Prostate gland (tissue), 2 donors: ENCODE data around the gene NPC1. TPM values are rescaled to one million over a fixed set of nuclear protein-coding genes. Genes with fewer than 3 reads are reported as not detected.

Experiments
- DNase-seq: peaks from one replicate; pipeline ENCODE4 v3.0.0-alpha.2; 2019; ENCODE audit warnings: low spot score
- H3K27ac ChIP-seq, 2 donors: fragments of 200-600 bp; sonication (generic); 2 replicates each; pipeline ENCODE4 v1.5.1; 2017 to 2019
- H3K27me3 ChIP-seq: fragments of 200-600 bp; sonication (generic); replicated peaks from 2 replicates; pipeline ENCODE4 v1.5.1; 2019; ENCODE audit not compliant: insufficient read depth
- H3K36me3 ChIP-seq, 2 donors: fragments of 200-600 bp; sonication (generic); 1 replicate in 1 of 2; 2 replicates in 1 of 2; pipeline versions ENCODE4 v1.5.1 to v1.8.1; 2017 to 2019
- H3K4me1 ChIP-seq: fragments of 200-600 bp; sonication (generic); replicated peaks from 2 replicates; pipeline ENCODE4 v1.5.1; 2019
- H3K4me3 ChIP-seq, 2 donors: fragments of 200-600 bp; sonication (generic); 2 replicates each; pipeline ENCODE4 v1.5.1; 2017 to 2019
- H3K9me3 ChIP-seq: fragments of 200-600 bp; sonication (generic); 2 replicates; pipeline ENCODE4 v1.5.1; 2017
- POLR2A ChIP-seq: fragments of 450-650 bp; IDR thresholded peaks from one replicate; pipeline ENCODE4 v1.6.1; 2016; ENCODE audit warnings: antibody characterized with exemption, mild to moderate bottlenecking
- POLR2AphosphoS5 ChIP-seq: sonication (generic); formaldehyde crosslinking; IDR thresholded peaks from one replicate; pipeline ENCODE4 v1.6.1; 2017; ENCODE audit warnings: antibody characterized with exemption
- WGBS: methylation state at CpG from one replicate; pipeline ENCODE4 v1.1.5; 2018; 5-methylcytosine and 5-hydroxymethylcytosine counted together
- intact Hi-C: fragments of 100-400 bp; cut with DNase I; formaldehyde crosslinking; loops from one replicate; pipeline ENCODE4 v1.14.2; 2022
- total RNA-seq, 2 donors: library from RNA; depleted of rRNA; stranded (reverse); fragments of >200 nt; gene quantifications; one replicate each; pipeline ENCODE4 v1.1.0, GENCODE V29; 2016
- TF ChIP-seq, protein P1 (sequence below), 4 experiments: fragments of 200-600 bp in 2 of 4; fragments of 450-650 bp in 2 of 4; sonication (generic) in 2 of 4; IDR thresholded peaks; 1 replicate in 3 of 4; 2 replicates in 1 of 4; pipeline ENCODE4 v1.5.1; 2016 to 2019; ENCODE audit warnings: antibody characterized with exemption in 4 of 4, mild to moderate bottlenecking in 2 of 4, moderate library complexity in 2 of 4

Gene NPC1
- total RNA-seq, 2 donors from 2014 or later, result 32.0 to 63.5 TPM

DNA sequence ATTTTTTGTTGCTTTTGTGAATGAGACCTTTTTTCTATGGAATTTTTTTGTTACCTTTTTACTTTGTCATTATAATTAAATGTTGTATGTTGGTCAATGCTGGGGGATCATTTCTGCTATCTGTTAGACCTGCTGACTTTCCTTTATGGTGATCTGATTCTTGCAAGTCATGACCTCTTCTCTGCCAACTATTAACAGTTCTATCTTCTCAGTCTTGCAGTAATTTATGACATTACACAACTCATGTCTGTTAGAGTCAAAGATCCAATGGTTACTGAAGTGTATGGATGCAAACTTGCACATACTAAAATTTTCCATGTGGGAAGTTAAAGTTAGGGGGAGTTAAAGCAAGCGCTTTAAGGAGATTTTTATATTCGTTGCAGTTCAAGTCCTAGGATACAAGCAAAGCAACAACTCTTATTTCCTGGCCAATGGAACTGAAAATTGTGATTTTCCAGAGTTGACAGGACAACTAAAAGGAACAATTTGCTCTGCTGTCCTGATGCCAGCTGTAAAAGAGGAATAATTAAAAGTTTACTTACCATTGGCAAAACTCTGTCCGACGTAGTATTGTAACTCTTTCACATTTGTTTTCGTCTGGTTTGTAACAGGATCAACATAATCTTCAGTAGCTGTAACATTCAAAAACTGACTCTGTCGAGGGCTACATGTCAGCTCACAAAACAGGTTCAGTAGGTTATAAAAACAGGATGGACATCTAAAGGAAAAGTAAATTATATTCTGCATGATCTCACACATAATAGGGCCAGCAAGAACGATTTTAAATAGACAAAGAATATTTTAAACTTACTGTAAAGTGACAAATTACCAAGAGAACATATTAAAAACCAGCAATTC, 17.8 kb downstream of the NPC1 start:
- TF ChIP-seq, protein P1, sequence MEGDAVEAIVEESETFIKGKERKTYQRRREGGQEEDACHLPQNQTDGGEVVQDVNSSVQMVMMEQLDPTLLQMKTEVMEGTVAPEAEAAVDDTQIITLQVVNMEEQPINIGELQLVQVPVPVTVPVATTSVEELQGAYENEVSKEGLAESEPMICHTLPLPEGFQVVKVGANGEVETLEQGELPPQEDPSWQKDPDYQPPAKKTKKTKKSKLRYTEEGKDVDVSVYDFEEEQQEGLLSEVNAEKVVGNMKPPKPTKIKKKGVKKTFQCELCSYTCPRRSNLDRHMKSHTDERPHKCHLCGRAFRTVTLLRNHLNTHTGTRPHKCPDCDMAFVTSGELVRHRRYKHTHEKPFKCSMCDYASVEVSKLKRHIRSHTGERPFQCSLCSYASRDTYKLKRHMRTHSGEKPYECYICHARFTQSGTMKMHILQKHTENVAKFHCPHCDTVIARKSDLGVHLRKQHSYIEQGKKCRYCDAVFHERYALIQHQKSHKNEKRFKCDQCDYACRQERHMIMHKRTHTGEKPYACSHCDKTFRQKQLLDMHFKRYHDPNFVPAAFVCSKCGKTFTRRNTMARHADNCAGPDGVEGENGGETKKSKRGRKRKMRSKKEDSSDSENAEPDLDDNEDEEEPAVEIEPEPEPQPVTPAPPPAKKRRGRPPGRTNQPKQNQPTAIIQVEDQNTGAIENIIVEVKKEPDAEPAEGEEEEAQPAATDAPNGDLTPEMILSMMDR (IDR thresholded peaks at IDR 0.05), result no peak
- TF ChIP-seq POLR2AphosphoS5, result peak; percentile 67
- 34% methylated on average over 7 of the region's 7 CpGs for WGBS
- Histone ChIP-seq H3K9me3 (no peaks in the 10 kb centered on the region), H3K4me1 (no peaks in the 10 kb centered on the region), H3K27ac (peak overlapping the region; percentile 38 to 65), H3K36me3 (no peaks in the 10 kb centered on the region), H3K4me3 (peak overlapping the region in 1 of 2 donors; percentile 2), H3K27me3 (no peaks in the 10 kb centered on the region)
- DNase-seq, result no peak
- intact Hi-C loops, result no loop called here

DNA sequence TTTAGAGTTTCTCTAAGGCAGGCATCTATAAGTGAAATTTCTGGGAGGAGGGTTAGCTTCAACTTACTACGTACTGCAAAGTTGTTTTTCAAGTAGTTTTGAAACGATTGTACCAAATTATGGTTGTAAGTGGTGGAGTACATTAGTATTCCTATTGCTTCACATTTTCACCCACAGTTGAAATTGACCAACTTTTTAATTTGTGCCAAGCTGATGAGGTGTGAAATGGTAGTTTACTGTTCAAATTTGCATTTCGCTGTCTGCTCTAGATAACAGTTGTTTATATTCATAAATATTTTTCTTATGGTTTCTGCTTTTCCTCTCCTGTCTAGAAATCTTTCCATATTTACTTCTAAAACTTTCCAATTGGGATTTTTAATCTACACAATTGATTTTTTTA, 18.6 kb downstream of the NPC1 start:
- Histone ChIP-seq H3K27me3 (no peaks in the 10 kb centered on the region), H3K4me1 (no peaks in the 10 kb centered on the region), H3K36me3 (no peaks in the 10 kb centered on the region), H3K4me3 (no peak overlapping the region), H3K27ac (no peak overlapping the region), H3K9me3 (no peaks in the 10 kb centered on the region)
- 91% methylated on average over 3 of the region's 3 CpGs for WGBS
- DNase-seq, result no peak
- no peak for TF ChIP-seq POLR2A
- TF ChIP-seq POLR2AphosphoS5, result no peak
- TF ChIP-seq, protein P1 (IDR thresholded peaks at IDR 0.05), result no peak
- intact Hi-C loops, result no loop called here

DNA sequence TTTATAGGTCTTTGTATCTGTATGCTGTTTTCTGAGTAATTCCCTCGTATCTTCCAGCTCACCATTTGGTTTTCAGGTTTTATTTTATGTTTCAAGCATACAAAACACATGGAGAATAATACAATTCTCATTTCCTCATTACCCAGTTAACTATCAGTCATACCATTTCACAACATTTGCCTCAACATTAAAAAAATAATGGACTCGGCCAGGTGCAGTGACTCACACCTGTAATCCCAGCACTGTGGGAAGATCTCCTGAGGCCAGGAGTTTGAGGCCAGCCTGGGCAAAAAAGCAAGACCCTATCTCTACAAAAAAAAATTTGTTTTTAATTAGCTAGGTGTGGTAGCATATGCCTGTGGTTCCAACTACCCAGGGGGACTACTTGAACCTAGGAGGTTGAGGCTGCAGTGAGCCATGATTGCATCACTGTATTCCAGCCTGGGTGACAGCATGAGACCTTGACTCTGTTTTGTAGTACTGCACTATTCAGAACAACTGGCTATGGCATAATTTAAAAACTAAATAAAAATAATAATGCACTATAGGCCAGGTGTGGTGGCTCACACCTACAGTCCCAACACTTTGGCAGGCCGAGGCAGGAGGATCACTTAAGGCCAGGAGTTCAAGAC, 20.3 kb downstream of the NPC1 start:
- H3K4me3 ChIP-seq, result no peak overlapping the region
- no peaks in the 10 kb centered on the region for H3K4me1 ChIP-seq
- H3K27me3 ChIP-seq, result no peaks in the 10 kb centered on the region
- WGBS, result 77% methylated on average over 3 of the region's 3 CpGs
- no peaks in the 10 kb centered on the region for H3K9me3 ChIP-seq
- TF ChIP-seq POLR2A (no peak), POLR2AphosphoS5 (no peak)
- TF ChIP-seq, protein P1 (IDR thresholded peaks at IDR 0.05), result no peak
- peaks cover 0 to 2% of the 10 kb centered on the region in 2 donors for H3K36me3 ChIP-seq
- intact Hi-C loops, result no loop called here
- no peak for DNase-seq
- no peak overlapping the region for H3K27ac ChIP-seq

DNA sequence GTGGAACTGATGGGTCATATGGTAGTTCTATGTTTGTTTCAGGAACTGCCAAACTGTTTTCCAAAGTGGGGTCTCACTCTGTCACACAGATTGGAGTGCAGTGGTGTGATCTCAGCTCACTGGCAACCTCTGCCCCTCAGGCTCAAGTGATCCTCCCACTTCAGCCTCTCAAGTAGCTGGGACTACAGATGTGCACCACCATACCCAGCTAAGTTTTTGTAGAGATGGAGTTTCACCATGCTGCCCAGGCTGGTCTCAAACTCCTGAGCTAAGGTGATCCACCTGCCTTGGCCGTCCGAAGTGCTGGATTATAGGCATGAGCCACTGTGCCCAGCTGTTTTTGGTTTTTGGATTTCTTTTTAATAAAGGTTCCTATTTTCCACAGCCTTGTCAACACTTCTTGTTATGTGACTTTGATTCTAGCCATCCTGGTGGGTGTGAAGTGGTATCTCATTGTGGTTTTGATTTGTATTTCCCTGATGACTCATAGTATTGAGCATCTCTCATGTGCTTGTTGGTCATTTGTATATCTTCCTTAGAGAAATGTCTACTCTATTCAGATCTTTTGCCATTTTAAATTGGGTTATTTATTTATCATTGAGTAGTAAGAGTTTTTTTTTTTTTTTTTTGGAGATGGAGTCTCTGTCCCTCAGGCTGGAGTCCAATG, 22.8 kb downstream of the NPC1 start:
- Histone ChIP-seq H3K4me1 (no peaks in the 10 kb centered on the region), H3K9me3 (no peaks in the 10 kb centered on the region), H3K27ac (no peak overlapping the region), H3K36me3 (peaks cover 0 to 6% of the 10 kb centered on the region in 2 donors), H3K27me3 (no peaks in the 10 kb centered on the region), H3K4me3 (no peak overlapping the region)
- 97% methylated on average over 2 of the region's 2 CpGs for WGBS
- DNase-seq, result no peak
- intact Hi-C loops, result no loop called here
- no peak for TF ChIP-seq POLR2A
- TF ChIP-seq, protein P1 (IDR thresholded peaks at IDR 0.05), result no peak
- no peak for TF ChIP-seq POLR2AphosphoS5
